ENCODE data around the gene SS18L1.

SS18L1 gene

DNA sequence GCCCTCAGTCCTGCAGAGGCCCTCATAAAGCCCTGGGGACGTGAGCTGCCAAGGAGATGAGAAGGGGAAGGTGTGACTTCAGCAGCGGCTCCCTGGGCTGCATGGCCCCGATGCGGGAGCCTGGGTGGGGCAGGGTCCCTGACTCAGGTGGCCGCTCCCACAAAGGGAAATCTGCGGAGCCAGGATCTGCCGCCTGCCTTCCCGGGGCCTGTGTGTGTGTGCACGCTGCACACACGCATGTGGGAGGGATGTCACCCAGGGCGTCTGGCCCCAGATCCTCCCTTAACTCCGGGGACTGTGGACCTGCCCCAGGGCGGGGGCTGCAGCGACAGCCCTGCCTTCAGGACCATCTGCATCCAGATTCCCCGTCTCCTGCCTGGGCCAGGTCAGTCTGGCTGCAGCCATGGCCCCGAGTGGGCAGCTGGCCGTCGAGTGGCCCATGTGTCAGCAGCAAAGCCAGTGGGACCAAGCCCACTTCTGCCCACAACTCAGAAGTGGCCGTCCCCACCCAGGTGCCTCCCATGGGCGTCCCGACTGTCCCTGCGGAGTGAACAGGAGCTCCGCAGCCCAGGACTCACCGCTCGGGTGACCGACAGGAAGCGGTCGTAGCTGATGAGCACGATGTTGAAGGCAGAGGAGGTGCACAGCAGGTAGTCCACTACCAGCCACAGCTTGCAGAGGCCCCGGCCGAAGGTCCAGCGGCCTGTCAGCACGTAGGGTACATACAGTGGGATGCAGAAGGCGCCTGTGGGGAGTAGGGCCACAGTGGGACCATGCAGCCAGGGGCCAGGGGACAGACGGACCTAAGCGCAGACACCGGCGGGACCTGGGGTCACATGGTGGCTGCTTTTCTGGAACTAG, 74.6 kb downstream of the SS18L1 start:
- no peak for TF ChIP-seq CTCF (IDR thresholded peaks at IDR 0.05; ENCODE audit: control extremely low read depth, extremely low read depth, low read depth, missing control alignments)
- POLR2A ChIA-PET: no interaction called here
- CTCF ChIA-PET: no interaction called here
- DNase-seq (ENCODE audit: extremely low spot score): no peak

DNA sequence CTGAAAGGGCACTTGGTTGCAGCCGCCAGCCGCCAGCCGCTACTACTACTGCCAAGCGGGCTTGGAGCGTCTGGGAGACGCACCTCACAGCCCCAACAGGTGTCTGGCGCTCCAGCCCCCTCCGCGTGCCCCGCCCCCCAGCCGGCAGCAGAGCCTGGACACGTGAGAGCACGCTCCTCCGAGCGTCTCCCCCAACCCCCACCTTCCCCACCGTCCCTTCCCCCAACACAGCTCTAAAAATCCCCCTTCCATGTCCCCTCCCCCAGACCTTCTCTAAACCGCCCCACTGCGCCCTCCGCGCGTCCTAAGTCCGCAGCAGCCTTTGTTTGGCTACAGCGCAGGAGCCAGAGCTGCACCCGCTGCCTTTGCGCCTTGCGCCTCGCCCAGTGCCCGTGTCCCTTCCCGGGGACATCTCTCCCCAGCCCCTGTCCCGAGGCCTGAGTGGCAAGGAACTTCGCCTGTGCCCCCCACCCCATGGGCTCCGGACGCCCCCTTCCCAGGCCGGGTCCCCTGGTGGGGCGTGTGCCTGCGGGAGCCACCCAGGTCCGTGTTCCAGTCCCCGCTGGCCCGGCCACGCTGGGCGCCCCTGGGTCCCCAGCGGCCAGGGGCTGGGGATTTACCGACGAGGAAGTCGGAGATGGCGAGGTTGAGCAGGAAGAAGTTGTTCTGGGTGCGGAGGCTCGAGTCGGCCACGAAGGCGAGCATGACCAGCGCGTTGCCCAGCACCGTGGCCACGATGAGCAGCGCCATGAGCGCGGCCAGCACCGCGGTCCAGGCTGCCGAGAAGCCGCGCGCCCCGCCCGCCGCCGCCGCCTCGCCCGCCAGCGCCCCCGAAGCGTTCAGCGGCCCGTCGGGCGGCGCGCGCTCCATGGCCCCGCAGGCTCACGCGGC, 75.8 kb downstream of the SS18L1 start:
- DNase-seq (ENCODE audit: extremely low spot score): no peak
- TF ChIP-seq CTCF (IDR thresholded peaks at IDR 0.05; ENCODE audit: control extremely low read depth, extremely low read depth, low read depth, missing control alignments): no peak
- ChIA-PET CTCF (no interaction called here), POLR2A (no interaction called here)

GRCh38 chr20:62219992-62220665, 76.6 kb downstream of the SS18L1 start, which contains the start of gene HRH3:
Gene HRH3 (minus strand): TSS chr20:62220278. CDS start chr20:62219970, 308 bp downstream.
- peak; percentile 80 for DNase-seq (ENCODE audit: extremely low spot score)
- POLR2A ChIA-PET: no interaction called here
- CTCF ChIA-PET: no interaction called here
- no peak for TF ChIP-seq CTCF (IDR thresholded peaks at IDR 0.05; ENCODE audit: control extremely low read depth, extremely low read depth, low read depth, missing control alignments)

DNA sequence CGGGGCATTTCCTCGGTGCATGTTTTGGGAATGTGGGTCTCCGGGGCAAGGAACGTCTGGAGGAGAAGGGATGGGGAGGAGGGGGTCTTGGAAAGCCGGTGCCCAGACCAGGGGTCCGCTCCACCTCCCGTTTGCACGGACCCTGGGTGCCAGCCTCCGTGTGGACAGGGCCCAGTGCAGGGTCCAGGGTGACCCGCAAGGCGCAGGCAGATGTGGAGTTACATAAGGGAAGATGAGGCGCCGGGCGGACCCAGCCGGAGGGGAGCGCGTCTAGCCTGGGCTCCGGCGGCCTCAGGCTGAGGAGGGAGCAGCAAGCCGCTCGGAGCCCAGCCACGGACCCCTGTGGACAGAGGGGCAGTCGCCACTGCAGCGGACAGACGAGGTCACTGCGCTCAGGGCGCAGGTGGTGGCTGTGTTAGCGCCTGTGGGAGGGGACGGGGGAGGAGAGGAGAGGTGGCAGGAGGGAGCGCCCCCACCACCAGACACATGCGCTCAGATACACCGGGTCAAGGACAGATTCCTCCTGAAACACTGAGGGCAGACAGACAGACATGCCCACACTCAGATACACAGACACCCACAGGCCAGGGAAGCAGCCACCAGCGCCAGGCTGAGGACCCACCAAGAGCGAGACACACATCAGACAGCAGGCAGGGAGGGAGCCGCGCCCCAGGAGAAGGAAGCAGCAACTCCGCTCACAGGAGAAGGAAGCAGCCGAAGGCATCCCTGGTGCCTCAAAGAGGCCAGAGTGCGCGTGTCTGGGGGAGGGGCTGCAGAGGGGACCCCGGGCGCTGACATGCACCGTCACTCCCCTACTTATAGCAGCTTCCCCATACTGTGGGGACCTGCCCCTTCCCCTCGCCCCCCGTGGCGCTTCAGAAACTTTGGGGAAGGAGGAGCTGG, 77.3 kb downstream of the SS18L1 start:
- no peak for TF ChIP-seq CTCF (IDR thresholded peaks at IDR 0.05; ENCODE audit: control extremely low read depth, extremely low read depth, low read depth, missing control alignments)
- ChIA-PET POLR2A (no interaction called here), CTCF (no interaction called here)
- no peak for DNase-seq (ENCODE audit: extremely low spot score)

DNA sequence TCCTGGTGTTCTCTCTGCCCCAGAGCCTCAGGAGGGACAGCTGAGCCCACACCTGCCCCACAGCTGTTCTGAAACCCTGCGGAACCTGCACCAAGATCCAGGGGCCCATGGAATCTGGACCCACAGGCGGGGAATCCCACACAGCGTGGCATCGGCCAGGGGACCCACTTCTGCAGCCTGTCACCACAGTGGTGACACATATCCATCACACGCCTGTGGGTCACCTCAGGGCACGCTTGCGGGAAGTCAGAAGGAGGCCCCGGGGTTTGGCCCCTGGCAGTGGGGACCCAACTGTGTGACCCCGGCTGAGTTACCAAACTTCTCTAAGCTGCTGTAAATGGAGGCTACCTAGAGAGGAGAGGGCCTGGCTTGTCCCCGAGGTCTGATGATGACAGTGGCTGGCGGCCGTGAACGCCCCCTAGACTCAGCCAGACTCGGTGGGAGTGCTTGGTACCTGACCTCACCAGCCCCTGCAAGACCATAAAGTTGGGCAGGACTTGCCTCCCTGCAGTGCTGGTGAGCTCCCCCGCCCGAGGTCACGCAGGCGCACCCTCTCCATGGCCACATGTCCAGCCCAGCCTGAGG, 78.8 kb downstream of the SS18L1 start:
- no peak for DNase-seq (ENCODE audit: extremely low spot score)
- POLR2A ChIA-PET: no interaction called here
- CTCF ChIA-PET: no interaction called here
- no peak for TF ChIP-seq CTCF (IDR thresholded peaks at IDR 0.05; ENCODE audit: control extremely low read depth, extremely low read depth, low read depth, missing control alignments)

Measured in GM10248 (cell line).